ENCODE results near the gene PSMB4. TPM values are rescaled to one million over a fixed set of nuclear protein-coding genes. Genes with fewer than 3 reads are reported as not detected.
A peak's percentile ranks its signal among the peaks of the same experiment; 100 is the strongest.
"Not testable (repeated sequence)": the region's sequence is repeated elsewhere in the genome, so short reads cannot be mapped to it uniquely, and the experiment has no call there.

The PSMB4 gene
- 100 to 1,000 TPM; 179 to 210 TPM for total RNA-seq
- long read RNA-seq, donor 1, transcript PSMB4-201 (7 exons, 964 nt), result major isoform, 8 of 17 reads
- long read RNA-seq, donor 1, partial matches to known transcripts, result 5 of 17 reads
- long read RNA-seq, donor 1, other reads (novel, unspliced or antisense), result 4 of 17 reads
- long read RNA-seq, donor 2, transcript PSMB4-201 (7 exons, 964 nt), result major isoform, 29 of 36 reads
- long read RNA-seq, donor 2, partial matches to known transcripts, result 0 of 36 reads
- long read RNA-seq, donor 2, other reads (novel, unspliced or antisense), result 6 of 36 reads

GRCh38 chr1:151399324-151400171 lies at the start of gene PSMB4:
PSMB4 (plus strand) TSS chr1:151399573; CDS start chr1:151399588, 15 bp downstream.
- DNase-seq (ENCODE audit: low spot score), result peak; percentile 92
- intact Hi-C loops (cut with DNase I), result loop anchor here in 1 of 2 donors (10.0 kb wide), 1 partner anchor 95 kb away; no protein-coding TSS in a partner anchor

- DNase-seq (ENCODE audit: low spot score), result not testable (repeated sequence)
- intact Hi-C loops (cut with DNase I), result loop anchor here in 1 of 2 donors (10.0 kb wide), 1 partner anchor 1104 kb away; no protein-coding TSS in a partner anchor
Observed at GRCh38 chr1:151350323-151350722, 49.0 kb upstream of the PSMB4 start.

GRCh38 chr1:151352021-151352718 lies 47.2 kb upstream of the PSMB4 start:
- intact Hi-C loops (cut with DNase I), result loop anchor here in 1 of 2 donors (10.0 kb wide), 1 partner anchor 1103 kb away; no protein-coding TSS in a partner anchor

GRCh38 chr1:151356696-151357095 lies 42.7 kb upstream of the PSMB4 start:
- intact Hi-C loops (cut with DNase I), result loop anchor here in 1 of 2 donors (10.0 kb wide), 1 partner anchor 1098 kb away; no protein-coding TSS in a partner anchor
- no peak for DNase-seq (ENCODE audit: low spot score)

More at GRCh38 chr1:151352021-151352718, 47.2 kb upstream of the PSMB4 start:
- DNase-seq (ENCODE audit: low spot score), result no peak

- intact Hi-C loops (cut with DNase I), result no loop called here
- DNase-seq (ENCODE audit: low spot score), result no peak
Observed at GRCh38 chr1:151361883-151362282, 37.5 kb upstream of the PSMB4 start.

GRCh38 chr1:151362308-151363155 lies 36.8 kb upstream of the PSMB4 start:
- DNase-seq (ENCODE audit: low spot score), result no peak
- intact Hi-C loops (cut with DNase I), result no loop called here

- DNase-seq (ENCODE audit: low spot score), result no peak
- intact Hi-C loops (cut with DNase I), result no loop called here
Observed at GRCh38 chr1:151364996-151365395, 34.4 kb upstream of the PSMB4 start.

- DNase-seq (ENCODE audit: low spot score), result no peak
- intact Hi-C loops (cut with DNase I), result no loop called here
Observed at GRCh38 chr1:151367658-151368392, 31.5 kb upstream of the PSMB4 start.

- intact Hi-C loops (cut with DNase I), result no loop called here
- DNase-seq (ENCODE audit: low spot score), result no peak
Observed at GRCh38 chr1:151368393-151369301, 30.7 kb upstream of the PSMB4 start.

GRCh38 chr1:151369302-151369610 lies 30.1 kb upstream of the PSMB4 start:
- intact Hi-C loops (cut with DNase I), result no loop called here
- DNase-seq (ENCODE audit: low spot score), result no peak

GRCh38 chr1:151369621-151370048 lies 29.7 kb upstream of the PSMB4 start:
- no peak for DNase-seq (ENCODE audit: low spot score)
- intact Hi-C loops (cut with DNase I), result no loop called here

- no peak for DNase-seq (ENCODE audit: low spot score)
- intact Hi-C loops (cut with DNase I), result no loop called here
Observed at GRCh38 chr1:151370211-151370911, 29.0 kb upstream of the PSMB4 start.

- intact Hi-C loops (cut with DNase I), result no loop called here
- DNase-seq (ENCODE audit: low spot score), result no peak
Observed at GRCh38 chr1:151371370-151372057, 27.9 kb upstream of the PSMB4 start.

- intact Hi-C loops (cut with DNase I), result no loop called here
- DNase-seq (ENCODE audit: low spot score), result peak; percentile 90
Observed at GRCh38 chr1:151372058-151372934, 27.1 kb upstream of the PSMB4 start, which contains the start of gene SELENBP1. SELENBP1 (minus strand) TSS chr1:151372705; CDS start chr1:151372641, 64 bp downstream.

- DNase-seq (ENCODE audit: low spot score), result no peak
- intact Hi-C loops (cut with DNase I), result no loop called here
Observed at GRCh38 chr1:151373196-151373595, 26.2 kb upstream of the PSMB4 start.

Data from posterior vena cava (tissue), 2 donors.